Glutamatergic neuron (in vitro differentiated cells): ENCODE data around the gene PRPF40B. TPM values are rescaled to one million over a fixed set of nuclear protein-coding genes. Genes with fewer than 3 reads are reported as not detected.
A peak's percentile ranks its signal among the peaks of the same experiment; 100 is the strongest.

Experiments
- DNase-seq: peaks from one replicate; pipeline ENCODE4 v3.0.0; 2022
- H3K27ac Mint-ChIP-seq: one replicate; pipeline ENCODE4 v1.8.0; 2020; ENCODE audit warnings: mild to moderate bottlenecking, mixed read lengths, inconsistent platforms; ENCODE audit not compliant: unreplicated experiment
- H3K27me3 Mint-ChIP-seq: one replicate; pipeline ENCODE4 v1.8.0; 2020; ENCODE audit warnings: mild to moderate bottlenecking, moderate library complexity, mixed read lengths, inconsistent platforms; ENCODE audit not compliant: unreplicated experiment
- H3K36me3 Mint-ChIP-seq: one replicate; pipeline ENCODE4 v1.8.0; 2020; ENCODE audit warnings: mild to moderate bottlenecking, mixed read lengths, inconsistent platforms; ENCODE audit not compliant: unreplicated experiment
- H3K4me1 Mint-ChIP-seq: one replicate; pipeline ENCODE4 v1.8.0; 2020; ENCODE audit warnings: mild to moderate bottlenecking, low read depth, mixed read lengths, inconsistent platforms; ENCODE audit not compliant: unreplicated experiment
- H3K4me3 Mint-ChIP-seq: one replicate; pipeline ENCODE4 v1.8.0; 2020; ENCODE audit warnings: mild to moderate bottlenecking, mixed read lengths, inconsistent platforms; ENCODE audit not compliant: unreplicated experiment
- H3K9me3 Mint-ChIP-seq: one replicate; pipeline ENCODE4 v1.8.0; 2020; ENCODE audit warnings: mild to moderate bottlenecking, moderate library complexity, mixed read lengths, inconsistent platforms; ENCODE audit not compliant: unreplicated experiment
- CTCF ChIP-seq: fragments of 200-600 bp; sonication (generic); IDR thresholded peaks from one replicate; pipeline ENCODE4 v1.5.0; 2021; ENCODE audit not compliant: partially characterized antibody, unreplicated experiment
- total RNA-seq: library from RNA; stranded (reverse); fragmentation: NEBNext Ultra II Directional; extraction: Animal tissue kit (Norgen Biotek cat#: 25700); gene quantifications from one replicate; pipeline ENCODE4 v1.2.1, GENCODE V29; 2021; ENCODE audit not compliant: unreplicated experiment

PRPF40B gene
- total RNA-seq, 1 donor from 2014 or later = 26.4 TPM

GRCh38 chr12:49662998-49663843 lies 39.9 kb downstream of the PRPF40B start:
- Mint-ChIP-seq H3K27me3 (peaks cover 11% of the 10 kb centered on the region), H3K9me3 (no peaks in the 10 kb centered on the region), H3K27ac (peak overlapping the region; percentile 5), H3K4me3 (no peak overlapping the region), H3K36me3 (peaks cover 5% of the 10 kb centered on the region), H3K4me1 (peaks cover 15% of the 10 kb centered on the region)
- TF ChIP-seq CTCF = no peak
- no peak for DNase-seq

GRCh38 chr12:49664167-49664566 lies 40.8 kb downstream of the PRPF40B start:
- no peak for TF ChIP-seq CTCF
- Mint-ChIP-seq H3K4me3 (no peak overlapping the region), H3K4me1 (peaks cover 15% of the 10 kb centered on the region), H3K9me3 (no peaks in the 10 kb centered on the region), H3K27ac (peak overlapping the region; percentile 22), H3K27me3 (peaks cover 11% of the 10 kb centered on the region), H3K36me3 (peaks cover 5% of the 10 kb centered on the region)
- no peak for DNase-seq

GRCh38 chr12:49664591-49665239 lies 41.4 kb downstream of the PRPF40B start:
- H3K4me3 Mint-ChIP-seq = peak overlapping the region; percentile 44
- no peak for TF ChIP-seq CTCF
- H3K9me3 Mint-ChIP-seq = no peaks in the 10 kb centered on the region
- H3K27ac Mint-ChIP-seq = peak overlapping the region; percentile 45
- peaks cover 15% of the 10 kb centered on the region for H3K4me1 Mint-ChIP-seq
- peaks cover 5% of the 10 kb centered on the region for H3K36me3 Mint-ChIP-seq
- H3K27me3 Mint-ChIP-seq = peaks cover 10% of the 10 kb centered on the region
- DNase-seq = peak; percentile 52

- Mint-ChIP-seq H3K27me3 (peaks cover 9% of the 10 kb centered on the region), H3K36me3 (peaks cover 5% of the 10 kb centered on the region)
Measured at GRCh38 chr12:49665384-49665783, 42.0 kb downstream of the PRPF40B start.

More at GRCh38 chr12:49665384-49665783, 42.0 kb downstream of the PRPF40B start:
- TF ChIP-seq CTCF = no peak
- Mint-ChIP-seq H3K4me1 (peaks cover 15% of the 10 kb centered on the region), H3K4me3 (no peak overlapping the region), H3K27ac (no peak overlapping the region), H3K9me3 (peaks cover 1% of the 10 kb centered on the region)
- no peak for DNase-seq
